Activated T-helper 17 cell treated with anti-CD3 and anti-CD28 coated beads, Interleukin-2, amount 50 U/mL, for 72 hours (primary cell): ENCODE data around the gene KCNH5. TPM values are rescaled to one million over a fixed set of nuclear protein-coding genes. Genes with fewer than 3 reads are reported as not detected.

Source experiments
- total RNA-seq, 2 donors: library from RNA; stranded (reverse); gene quantifications; one replicate each; pipeline ENCODE4 v1.2.3, GENCODE V29; 2022

The KCNH5 gene
- total RNA-seq, 2 donors from 2014 or later: not detected

Other genes with a start within 250 kb of the KCNH5 start
- gene RHOJ, start 159.0 kb upstream of the KCNH5 start, total RNA-seq: not detected